ENCODE results near the gene MYH13. TPM values are rescaled to one million over a fixed set of nuclear protein-coding genes. Genes with fewer than 3 reads are reported as not detected.

The MYH13 gene
- total RNA-seq, 1 experiment from 2014 or later, result under 0.01 TPM

GRCh38 chr17:10304758-10305300, 68.0 kb downstream of the MYH13 start:
- DNase-seq (ENCODE audit: low read depth), result no peak

GRCh38 chr17:10297691-10298090, 75.1 kb downstream of the MYH13 start:
- no peak for DNase-seq (ENCODE audit: low read depth)

DNA sequence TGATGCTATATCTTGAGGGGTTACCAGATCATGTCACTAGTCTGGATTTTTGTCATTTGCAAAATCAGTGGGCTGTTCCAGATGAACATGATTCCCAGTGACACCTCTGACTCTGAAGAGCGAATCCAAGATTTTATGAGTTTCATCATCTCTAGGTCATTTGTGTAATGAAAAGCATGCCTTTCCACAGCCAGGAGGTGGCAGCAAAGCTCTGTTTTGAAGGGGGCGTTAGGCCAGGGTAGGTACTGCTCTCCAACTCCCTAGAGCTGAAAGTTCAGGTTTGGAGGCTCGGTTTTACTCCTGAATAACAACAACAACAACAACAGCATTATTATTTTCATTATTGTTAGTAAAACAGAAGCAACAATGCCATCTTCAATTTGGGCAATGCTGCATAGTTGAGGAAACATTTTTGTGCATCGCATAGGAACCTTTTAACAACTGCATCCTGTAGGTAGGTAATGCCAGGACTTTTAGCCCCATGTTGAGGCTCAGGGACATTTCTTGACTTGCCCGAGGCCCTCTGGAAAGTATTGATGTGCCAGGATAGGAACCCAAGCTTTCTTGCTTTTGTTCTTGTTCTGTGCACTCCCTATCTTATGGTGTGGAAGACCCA, 77.0 kb downstream of the MYH13 start:
- DNase-seq (ENCODE audit: low read depth), result peak; percentile 80

- no peak for DNase-seq (ENCODE audit: low read depth)
These were observed 78.6 kb downstream of the MYH13 start for GRCh38 chr17:10294180-10294579.

GRCh38 chr17:10292057-10292937, 80.5 kb downstream of the MYH13 start:
- peak; percentile 92 for DNase-seq (ENCODE audit: low read depth)

DNA sequence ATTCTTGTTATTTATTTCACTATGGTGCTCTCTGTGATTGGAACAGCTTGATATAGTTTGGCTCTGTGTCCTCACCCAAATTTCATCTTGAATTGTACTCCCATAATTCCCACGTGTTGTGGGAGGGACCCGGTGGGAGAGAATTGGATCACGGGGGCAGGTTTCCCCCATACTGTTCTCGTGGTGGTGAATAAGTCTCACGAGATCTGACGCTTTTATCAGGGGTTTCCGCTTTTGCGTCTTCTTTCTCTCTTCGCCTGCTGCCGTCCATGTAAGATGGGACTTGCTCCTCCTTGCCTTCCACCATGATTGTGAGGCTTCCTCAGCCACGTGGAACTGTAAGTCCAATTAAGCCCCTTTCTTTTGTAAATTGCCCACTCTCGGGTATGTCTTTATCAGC, 81.2 kb downstream of the MYH13 start:
- DNase-seq (ENCODE audit: low read depth), result peak; percentile 73

GRCh38 chr17:10290041-10290440, 82.8 kb downstream of the MYH13 start:
- no peak for DNase-seq (ENCODE audit: low read depth)

GRCh38 chr17:10286324-10286723, 86.5 kb downstream of the MYH13 start:
- DNase-seq (ENCODE audit: low read depth), result peak; percentile 53

DNA sequence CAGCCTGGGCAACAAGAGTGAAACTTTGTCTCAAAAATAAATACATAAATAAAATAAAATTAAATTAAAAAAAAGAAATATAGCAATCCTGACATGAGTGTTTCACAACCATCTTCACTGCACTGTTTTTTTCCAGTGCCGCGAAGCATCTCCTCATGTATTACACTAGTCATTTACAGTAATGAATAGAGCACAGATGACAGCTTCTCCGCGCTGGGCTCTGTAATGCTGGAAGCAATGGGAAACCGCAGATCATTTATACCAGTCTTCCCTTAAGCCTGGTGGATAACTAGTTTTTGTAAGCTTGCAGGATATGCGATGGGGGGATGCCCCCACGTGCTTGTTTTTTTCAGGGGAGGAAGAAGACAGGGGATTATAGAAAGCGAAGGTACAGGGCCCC, 86.9 kb downstream of the MYH13 start:
- no peak for DNase-seq (ENCODE audit: low read depth)

DNA sequence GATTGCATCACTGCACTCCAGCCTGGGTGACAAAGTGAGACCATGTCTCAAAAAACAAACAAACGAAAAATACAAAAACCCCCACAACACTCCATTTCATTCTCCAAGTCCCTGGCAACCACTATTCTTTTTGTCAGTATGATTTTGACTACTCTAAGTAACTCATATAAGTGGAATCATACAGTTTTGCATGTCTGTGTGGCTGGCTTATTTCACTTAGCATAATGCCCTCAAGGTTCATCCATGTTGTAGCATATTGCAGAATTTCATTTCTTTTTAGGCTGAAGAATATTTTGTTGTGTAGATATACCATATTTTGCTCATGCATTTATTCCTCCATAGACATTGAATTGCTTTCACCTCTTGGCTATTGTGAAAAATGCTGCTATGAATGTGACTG, 92.7 kb downstream of the MYH13 start:
- no peak for DNase-seq (ENCODE audit: low read depth)

- peak; percentile 66 for DNase-seq (ENCODE audit: low read depth)
These were observed 94.6 kb downstream of the MYH13 start for GRCh38 chr17:10278218-10278617.

DNA sequence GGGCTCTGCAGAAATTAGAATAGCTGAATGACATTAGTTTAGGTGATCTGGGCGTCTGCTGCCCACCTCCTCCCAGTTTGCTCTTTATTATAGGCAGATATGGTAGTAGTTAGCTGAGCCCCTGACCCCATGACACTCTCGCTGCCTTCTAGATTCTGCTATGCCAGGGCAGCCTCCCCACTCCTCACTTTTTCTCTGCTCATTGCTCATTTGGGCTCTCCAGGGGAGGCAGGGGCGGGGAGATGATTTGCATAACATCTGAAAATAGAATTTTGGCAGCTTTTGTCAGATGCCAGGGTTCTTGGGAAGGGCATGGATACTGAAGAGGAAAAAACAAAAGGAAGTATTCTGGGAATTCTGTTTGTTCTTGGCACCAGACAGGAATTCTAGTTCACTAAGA, 96.4 kb downstream of the MYH13 start:
- DNase-seq (ENCODE audit: low read depth), result no peak

DNA sequence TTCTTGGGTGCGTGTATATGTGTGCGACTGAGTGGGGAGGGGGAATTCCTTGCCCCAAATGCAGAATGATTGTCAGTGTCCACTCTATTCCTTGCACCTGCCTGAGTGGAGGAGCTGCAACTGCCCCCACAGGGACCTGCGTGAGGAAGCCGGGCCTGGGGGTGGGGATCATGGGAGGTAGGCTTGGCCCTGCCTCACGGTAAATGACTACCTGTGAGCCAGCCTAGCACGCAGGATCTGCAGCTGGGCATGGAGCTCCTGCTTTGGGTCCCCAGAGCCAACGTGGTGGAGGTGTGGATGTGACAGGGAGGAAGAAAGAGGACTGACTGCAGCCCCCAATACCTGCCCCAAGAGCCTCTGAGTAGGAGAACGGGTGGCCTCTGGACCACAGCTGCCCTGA, 97.4 kb downstream of the MYH13 start:
- DNase-seq (ENCODE audit: low read depth), result no peak

- no peak for DNase-seq (ENCODE audit: low read depth)
These were observed 101.7 kb downstream of the MYH13 start for GRCh38 chr17:10271106-10271562.

GRCh38 chr17:10270258-10270657, 102.5 kb downstream of the MYH13 start:
- no peak for DNase-seq (ENCODE audit: low read depth)

- DNase-seq (ENCODE audit: low read depth), result no peak
These were observed 104.8 kb downstream of the MYH13 start for GRCh38 chr17:10268005-10268404.

GRCh38 chr17:10266296-10266876, 106.4 kb downstream of the MYH13 start:
- peak; percentile 68 for DNase-seq (ENCODE audit: low read depth)

GRCh38 chr17:10265100-10265810, 107.6 kb downstream of the MYH13 start:
- peak; percentile 83 for DNase-seq (ENCODE audit: low read depth)

DNA sequence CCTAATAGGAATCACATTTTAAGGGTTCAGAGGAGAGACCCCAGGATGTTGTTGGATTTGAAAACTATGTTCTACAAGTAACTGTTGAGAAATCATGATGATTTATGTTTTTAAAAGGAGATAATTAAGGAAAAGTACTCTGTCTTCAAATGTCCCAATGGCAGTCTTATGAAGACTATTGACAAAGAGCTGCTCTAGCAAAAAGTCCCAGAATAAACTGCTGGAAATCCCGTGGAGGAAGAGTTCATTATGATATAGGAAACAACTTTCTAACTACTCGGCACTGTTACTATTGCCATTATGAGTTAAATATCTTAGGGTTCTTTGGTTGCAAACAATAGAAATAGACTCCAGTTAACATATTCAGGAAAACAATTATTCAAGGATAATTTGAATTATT, 108.8 kb downstream of the MYH13 start:
- DNase-seq (ENCODE audit: low read depth), result no peak

DNA sequence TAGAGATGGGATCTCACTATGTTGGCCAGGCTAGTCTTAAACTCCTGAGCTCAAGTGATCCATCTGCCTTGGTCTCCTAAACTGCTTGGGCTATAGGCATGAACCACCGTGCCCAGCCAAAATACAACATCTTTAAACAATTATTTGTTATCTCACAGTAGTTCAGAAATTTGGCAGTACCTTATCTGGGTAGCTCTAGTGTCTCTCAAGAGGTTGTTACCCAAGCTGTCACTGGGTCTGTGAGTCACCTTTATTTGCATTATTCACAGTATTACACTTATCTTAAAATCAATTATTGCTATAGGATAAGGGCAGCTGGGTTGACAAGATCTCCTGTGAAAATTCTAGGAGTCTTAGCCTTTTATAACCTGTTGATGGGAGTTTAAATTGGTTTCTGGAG, 110.4 kb downstream of the MYH13 start:
- peak; percentile 50 for DNase-seq (ENCODE audit: low read depth)

DNA sequence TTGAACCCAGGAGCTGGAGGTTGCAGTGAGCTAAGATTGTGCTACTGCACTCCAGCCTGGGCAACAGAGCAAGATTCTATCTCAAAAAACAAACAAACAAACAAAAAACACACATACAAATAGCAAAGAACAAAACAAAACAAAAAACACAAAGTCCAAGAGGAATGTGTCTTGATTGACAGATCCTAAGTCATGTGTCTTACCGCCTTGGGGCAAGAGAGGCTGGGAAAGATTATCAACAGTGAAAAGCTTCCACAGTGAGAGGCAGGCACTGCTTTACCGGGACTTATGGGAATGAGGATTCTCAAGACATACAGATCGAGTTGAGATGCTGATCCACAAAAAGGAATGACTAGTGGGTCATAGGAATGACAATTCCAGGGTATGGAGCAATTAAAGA, 111.7 kb downstream of the MYH13 start:
- no peak for DNase-seq (ENCODE audit: low read depth)

Measured in Daoy (cell line).